Activated CD4-positive, alpha-beta memory T cell treated with anti-CD3 and anti-CD28 coated beads, Interleukin-2, amount 10 ng/mL, durations not matched to agents 7 days and 5 days (primary cell): ENCODE measurements around the gene SDR39U1. TPM values are rescaled to one million over a fixed set of nuclear protein-coding genes. Genes with fewer than 3 reads are reported as not detected.
A peak's percentile ranks its signal among the peaks of the same experiment; 100 is the strongest.

Source experiments
- CTCF ChIA-PET: fragments of 350-600 bp; sonication (Branson Sonifier 250); formaldehyde crosslinking; loops from one replicate; lab custom pipeline; 2021; ENCODE audit warnings: antibody characterized with exemption, inconsistent platforms; lab: Charles Lee
- POLR2A ChIA-PET: fragments of 350-600 bp; sonication (Branson Sonifier 250); formaldehyde crosslinking; loops from one replicate; lab custom pipeline; 2021; ENCODE audit warnings: antibody characterized with exemption; lab: Charles Lee
- DNase-seq: peaks from one replicate; pipeline ENCODE4 v3.0.0-alpha.2; 2020
- H3K27ac Mint-ChIP-seq: one replicate; pipeline ENCODE4 v1.8.0; 2021; ENCODE audit warnings: mild to moderate bottlenecking, mixed read lengths
- H3K27me3 Mint-ChIP-seq: one replicate; pipeline ENCODE4 v1.8.0; 2021; ENCODE audit warnings: mixed read lengths
- H3K36me3 Mint-ChIP-seq: one replicate; pipeline ENCODE4 v1.8.0; 2021; ENCODE audit warnings: low read depth, mixed read lengths
- H3K4me1 Mint-ChIP-seq: one replicate; pipeline ENCODE4 v1.8.0; 2021; ENCODE audit warnings: mixed read lengths
- H3K4me3 Mint-ChIP-seq: one replicate; pipeline ENCODE4 v1.8.0; 2021; ENCODE audit warnings: mild to moderate bottlenecking, mixed read lengths
- H3K9me3 Mint-ChIP-seq: one replicate; pipeline ENCODE4 v1.8.0; 2021; ENCODE audit warnings: mixed read lengths
- total RNA-seq, 2 experiments: library from RNA; stranded (reverse); gene quantifications; one replicate each; pipeline ENCODE4 v1.2.3, GENCODE V29; 2021

SDR39U1 gene
- total RNA-seq, 2 experiments from 2014 or later = 38.5 to 41.6 TPM

DNA sequence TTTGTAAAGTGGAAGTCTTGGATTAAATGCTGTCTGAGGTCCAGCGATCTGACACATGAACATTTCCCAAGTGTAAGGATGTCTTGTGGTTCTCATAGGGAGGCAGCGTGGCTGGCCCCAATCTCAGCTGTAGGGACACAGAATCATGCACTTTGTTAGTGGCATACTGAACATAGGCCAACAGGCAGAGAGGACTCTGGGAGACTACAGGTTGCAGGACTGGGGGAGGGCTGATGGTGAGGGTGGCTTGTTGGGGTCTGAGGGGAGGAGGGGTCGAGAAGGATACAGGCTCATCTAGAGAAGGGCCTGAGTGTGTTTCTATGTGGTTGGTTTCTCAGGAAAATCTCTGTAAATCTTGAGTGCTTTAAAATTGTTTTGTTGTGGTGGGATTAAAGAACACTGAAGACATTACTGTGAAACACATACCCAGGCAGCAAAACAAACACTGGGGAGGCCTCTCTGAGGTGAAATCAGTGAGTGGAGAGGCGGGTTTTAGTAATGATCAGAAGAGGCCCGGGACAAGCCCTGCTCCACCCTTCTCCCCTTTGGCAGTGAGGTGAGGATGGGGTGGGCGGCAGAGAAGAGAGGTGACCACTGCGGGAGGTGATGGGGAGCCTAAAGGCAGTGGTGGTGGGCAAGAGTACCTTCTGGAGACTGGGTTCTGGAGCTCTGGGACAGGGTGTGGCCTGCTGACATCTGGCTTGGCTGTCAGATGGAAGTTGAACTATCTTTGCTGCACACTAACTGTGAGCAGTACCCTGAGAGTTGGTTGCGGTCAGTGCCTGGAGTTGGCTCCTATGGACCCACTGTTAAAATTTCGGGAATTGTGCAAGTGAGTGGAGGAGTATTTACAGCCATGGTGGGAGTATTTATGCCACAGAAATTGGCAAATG, 40.5 kb downstream of the SDR39U1 start:
- POLR2A ChIA-PET = interaction anchor here (0.8 to 1.7 kb wide), 3 partner anchors 15 to 29 kb away, joined by 3 to 6 read pairs (median 4); no protein-coding TSS in a partner anchor
- no peak for DNase-seq
- Mint-ChIP-seq H3K9me3 (no peaks in the 10 kb centered on the region), H3K27ac (no peak overlapping the region), H3K27me3 (peaks cover 45% of the 10 kb centered on the region), H3K4me3 (no peak overlapping the region), H3K36me3 (no peaks in the 10 kb centered on the region), H3K4me1 (peaks cover 4% of the 10 kb centered on the region)
- CTCF ChIA-PET = interaction anchor here (1.0 to 1.3 kb wide), 3 partner anchors 29 to 69 kb away, joined by 3 to 4 read pairs (median 3); no protein-coding TSS in a partner anchor

DNA sequence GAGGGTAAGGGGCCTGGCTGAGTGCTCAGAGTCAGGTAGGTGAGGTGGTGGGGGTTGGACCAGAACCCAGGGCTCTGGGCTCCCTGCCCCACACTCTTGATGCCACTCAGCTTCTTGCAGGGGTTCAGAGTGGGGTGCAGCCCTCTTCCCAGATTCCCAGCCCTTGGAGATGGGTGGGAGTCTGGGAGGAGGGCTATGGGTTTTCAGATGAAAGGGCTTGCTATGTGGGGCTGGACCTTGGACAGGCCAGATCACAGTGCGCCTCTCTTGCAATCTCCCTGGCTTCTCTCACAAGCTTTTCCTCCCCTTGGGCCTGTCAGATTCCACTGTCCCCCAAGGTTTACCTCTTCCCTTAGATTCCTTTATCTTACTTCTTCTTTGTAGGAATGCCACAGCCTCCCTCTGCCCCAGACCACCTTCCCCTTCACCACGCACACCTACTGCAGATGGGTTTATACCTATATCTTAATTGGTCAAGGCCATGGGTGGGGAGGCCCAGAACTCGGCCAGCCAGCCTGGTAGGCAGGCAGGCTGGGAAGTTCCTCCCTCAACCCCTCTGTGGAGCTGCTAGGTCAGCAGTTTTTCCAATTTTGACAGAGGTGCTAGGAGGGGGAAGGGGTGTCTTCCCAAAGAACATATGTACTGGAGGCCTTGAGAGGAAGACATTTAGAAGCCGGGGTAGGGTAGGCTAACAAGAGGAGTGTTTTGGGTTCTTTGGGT, 42.4 kb downstream of the SDR39U1 start:
- peaks cover 7% of the 10 kb centered on the region for H3K4me1 Mint-ChIP-seq
- H3K4me3 Mint-ChIP-seq = no peak overlapping the region
- ChIA-PET CTCF (no interaction called here), POLR2A (interaction anchor here (1.4 kb wide), 1 partner anchor 31 kb away, joined by 6 read pairs; no protein-coding TSS in a partner anchor)
- no peak for DNase-seq
- no peak overlapping the region for H3K27ac Mint-ChIP-seq
- H3K36me3 Mint-ChIP-seq = no peaks in the 10 kb centered on the region
- H3K9me3 Mint-ChIP-seq = no peaks in the 10 kb centered on the region
- peaks cover 49% of the 10 kb centered on the region for H3K27me3 Mint-ChIP-seq

DNA sequence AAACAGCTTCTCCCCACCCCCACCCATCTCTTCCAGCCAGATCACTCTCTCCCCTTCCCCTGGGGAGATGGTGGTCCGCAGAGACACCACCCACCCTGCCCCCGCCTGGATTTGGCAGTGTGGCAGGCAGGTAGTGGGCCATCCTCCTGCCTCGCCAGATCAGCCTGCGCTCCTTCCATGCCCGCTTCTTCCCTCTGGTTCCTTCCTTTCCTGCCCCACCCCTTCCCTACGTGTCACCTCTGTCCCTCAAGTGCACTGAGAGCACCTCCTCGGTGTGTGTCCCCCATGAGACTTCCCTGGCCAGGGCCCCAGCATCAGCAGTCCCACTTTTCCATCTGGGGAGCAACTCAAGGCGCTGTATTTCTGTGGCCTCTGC, 43.1 kb downstream of the SDR39U1 start:
- ChIA-PET POLR2A (no interaction called here), CTCF (interaction anchor here (1.0 kb wide), 2 partner anchors 34 to 65 kb away, joined by 3 read pairs; no protein-coding TSS in a partner anchor)
- H3K4me3 Mint-ChIP-seq = peak overlapping the region; percentile 16
- no peaks in the 10 kb centered on the region for H3K36me3 Mint-ChIP-seq
- no peaks in the 10 kb centered on the region for H3K9me3 Mint-ChIP-seq
- DNase-seq = no peak
- H3K27me3 Mint-ChIP-seq = peaks cover 42% of the 10 kb centered on the region
- no peak overlapping the region for H3K27ac Mint-ChIP-seq
- H3K4me1 Mint-ChIP-seq = peaks cover 7% of the 10 kb centered on the region

DNA sequence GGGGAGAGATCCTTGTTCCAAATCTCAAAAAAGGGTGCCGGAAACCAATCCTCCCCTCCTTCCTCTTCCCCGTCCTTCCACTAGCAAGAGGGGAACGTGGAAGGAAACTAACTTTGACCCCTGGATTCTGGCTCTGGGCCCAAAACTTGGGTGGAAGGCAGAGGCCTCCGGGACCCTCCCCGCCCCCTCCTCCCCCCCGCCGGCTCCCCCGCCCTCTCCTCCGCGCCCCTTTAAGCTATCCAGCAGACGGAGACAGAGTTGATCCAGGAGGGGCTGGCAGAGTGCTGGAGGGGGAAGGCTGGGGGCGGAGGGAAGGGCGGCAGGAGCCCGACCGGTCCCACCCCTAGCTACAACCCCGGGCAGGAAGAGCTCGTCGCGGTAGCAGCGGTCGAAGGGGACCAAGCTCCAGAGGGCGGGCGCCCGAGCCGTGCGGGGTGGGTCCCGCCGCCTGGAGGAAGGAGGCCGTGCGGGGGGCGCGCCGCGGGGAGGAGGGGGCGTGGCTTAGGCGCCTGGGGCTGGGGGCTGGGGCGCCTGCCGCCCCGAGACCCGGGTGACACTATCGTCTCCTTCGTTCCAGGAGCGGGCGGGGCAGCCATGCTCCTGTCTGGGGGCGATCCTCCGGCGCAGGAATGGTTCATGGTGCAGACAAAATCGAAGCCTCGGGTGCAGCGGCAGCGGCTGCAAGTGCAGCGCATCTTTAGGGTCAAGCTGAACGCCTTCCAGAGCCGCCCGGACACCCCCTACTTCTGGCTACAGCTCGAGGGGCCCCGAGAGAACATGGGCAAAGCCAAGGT, 43.7 kb downstream of the SDR39U1 start, which contains the start of gene NYNRIN:
Gene NYNRIN, plus strand, starts transcription at position 351 of the 794 bp plus-strand sequence. Its CDS starts 244 bp downstream, at position 595.
- Mint-ChIP-seq H3K27me3 (peaks cover 39% of the 10 kb centered on the region), H3K4me3 (peak within 1 kb of the TSS; percentile 16), H3K27ac (no peak within 1 kb of the TSS), H3K9me3 (no peaks in the 10 kb centered on the region), H3K4me1 (peaks cover 7% of the 10 kb centered on the region), H3K36me3 (no peaks in the 10 kb centered on the region)
- ChIA-PET POLR2A (no interaction called here), CTCF (interaction anchor here (1.0 kb wide), 2 partner anchors 33 to 65 kb away, joined by 3 read pairs; no protein-coding TSS in a partner anchor)
- peak; percentile 38 for DNase-seq

DNA sequence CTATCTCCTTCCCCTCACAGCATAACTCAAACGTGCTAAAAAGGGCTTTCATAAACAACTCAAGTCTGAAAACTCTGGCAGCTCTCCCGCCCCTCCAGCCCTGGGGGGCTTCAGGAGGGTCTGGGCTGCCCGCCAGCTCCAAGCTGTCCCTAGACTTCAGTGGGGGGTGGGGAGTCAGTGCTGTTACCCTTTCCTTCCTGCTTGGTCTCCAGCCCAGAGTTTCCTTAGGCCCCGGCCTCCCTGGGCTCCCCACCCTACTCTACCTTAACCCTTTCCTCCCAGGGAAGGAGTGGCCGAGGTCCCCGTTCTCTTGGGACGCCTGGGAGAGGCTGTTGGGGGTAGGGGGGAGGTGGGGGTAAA, 44.3 kb downstream of the SDR39U1 start:
- Mint-ChIP-seq H3K27ac (no peak overlapping the region), H3K9me3 (no peaks in the 10 kb centered on the region), H3K36me3 (no peaks in the 10 kb centered on the region), H3K4me1 (peaks cover 7% of the 10 kb centered on the region), H3K4me3 (no peak overlapping the region), H3K27me3 (peaks cover 34% of the 10 kb centered on the region)
- CTCF ChIA-PET = interaction anchor here (1.0 kb wide), 2 partner anchors 33 to 64 kb away, joined by 3 read pairs; no protein-coding TSS in a partner anchor
- DNase-seq = no peak
- POLR2A ChIA-PET = no interaction called here

DNA sequence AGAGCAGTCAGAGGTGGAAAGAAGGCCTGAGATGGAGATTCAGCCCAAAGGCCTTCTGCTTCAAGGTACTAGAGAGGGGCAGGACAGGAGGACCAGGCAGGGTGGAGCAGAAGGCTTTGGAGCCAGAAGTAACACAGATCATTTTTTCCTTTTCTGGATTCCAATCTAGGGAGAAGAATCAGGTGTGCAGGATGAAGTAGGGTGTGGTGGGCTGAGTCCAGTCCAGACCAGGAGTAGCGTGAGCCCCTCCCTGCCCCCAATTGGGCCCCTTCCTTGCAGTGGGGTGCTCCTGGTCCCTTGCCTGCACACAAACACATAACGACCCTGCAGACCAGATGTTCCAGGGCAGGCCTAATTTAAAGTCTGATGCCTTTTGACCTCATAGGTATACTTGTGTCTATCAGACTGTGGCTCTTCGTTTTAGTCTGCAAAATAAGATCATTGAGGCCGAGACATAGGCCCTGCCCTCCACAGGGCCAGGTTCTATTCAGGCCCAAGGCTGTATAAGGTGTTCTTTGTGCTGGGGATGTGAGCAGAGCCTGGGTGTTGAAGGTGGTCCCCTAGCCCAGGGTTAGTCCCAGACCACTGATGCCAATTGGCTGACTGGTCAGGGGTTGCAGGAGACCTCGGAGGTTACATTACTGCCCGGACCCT, 44.8 kb downstream of the SDR39U1 start:
- Mint-ChIP-seq H3K36me3 (no peaks in the 10 kb centered on the region), H3K4me1 (peaks cover 7% of the 10 kb centered on the region), H3K27me3 (peaks cover 29% of the 10 kb centered on the region), H3K27ac (no peak overlapping the region), H3K9me3 (no peaks in the 10 kb centered on the region), H3K4me3 (no peak overlapping the region)
- CTCF ChIA-PET = interaction anchor here (0.6 kb wide), 1 partner anchor 9 kb away, joined by 3 read pairs; no protein-coding TSS in a partner anchor
- POLR2A ChIA-PET = no interaction called here
- DNase-seq = no peak

DNA sequence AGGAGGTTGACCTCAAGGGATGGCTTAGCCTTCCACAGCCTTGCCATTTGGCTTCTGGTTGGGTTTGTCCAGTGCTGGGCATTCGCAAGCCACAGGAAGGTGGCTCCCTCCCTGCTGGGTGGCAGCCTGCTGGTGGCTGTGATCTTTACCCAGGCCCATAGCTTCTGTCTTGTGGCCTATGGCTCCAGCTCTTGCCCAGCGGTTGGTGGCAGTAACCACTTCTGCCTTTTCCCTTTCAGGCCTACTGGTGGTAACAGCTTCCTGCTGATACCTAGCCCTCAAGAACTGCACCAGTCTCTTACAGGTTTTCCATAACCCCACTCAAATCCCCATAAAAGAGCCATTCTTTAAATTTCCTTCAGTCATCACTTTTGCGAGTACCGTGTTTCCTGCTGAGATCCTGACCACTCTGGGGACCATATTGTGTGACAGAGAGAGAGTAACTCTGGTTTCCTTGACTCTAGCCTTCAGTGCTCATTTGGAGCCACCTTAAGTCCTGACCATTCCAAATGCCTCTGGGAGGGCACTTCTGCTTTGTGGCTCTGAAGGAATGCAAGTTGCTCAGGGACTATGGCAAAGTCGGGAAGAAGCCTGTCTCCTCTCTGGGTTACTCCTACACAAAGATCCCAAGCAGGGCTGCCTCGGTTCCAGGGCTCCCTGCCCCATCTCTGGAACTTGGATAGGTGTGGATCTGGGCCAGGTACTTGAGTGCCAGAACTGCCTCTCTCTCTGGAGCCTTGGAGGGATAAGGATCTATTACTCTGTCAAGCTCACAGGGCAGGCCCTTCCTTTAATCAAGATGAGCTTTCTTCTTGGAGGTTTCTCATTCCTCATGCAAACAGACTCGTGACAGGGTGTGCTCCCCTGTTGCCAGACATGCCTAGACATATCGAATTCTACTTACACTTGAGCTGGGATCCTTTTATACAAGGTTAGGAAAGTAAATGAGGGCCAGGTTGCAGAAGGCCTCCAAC, 46.7 kb downstream of the SDR39U1 start:
- H3K36me3 Mint-ChIP-seq = no peaks in the 10 kb centered on the region
- H3K27me3 Mint-ChIP-seq = peaks cover 28% of the 10 kb centered on the region
- H3K9me3 Mint-ChIP-seq = no peaks in the 10 kb centered on the region
- H3K27ac Mint-ChIP-seq = no peak overlapping the region
- peaks cover 7% of the 10 kb centered on the region for H3K4me1 Mint-ChIP-seq
- no peak for DNase-seq
- CTCF ChIA-PET = interaction anchor here (0.6 to 1.6 kb wide), 2 partner anchors 62 to 1408 kb away, joined by 3 to 7 read pairs; no protein-coding TSS in a partner anchor
- POLR2A ChIA-PET = interaction anchor here (1.8 kb wide), 1 partner anchor 28 kb away, joined by 4 read pairs; no protein-coding TSS in a partner anchor
- no peak overlapping the region for H3K4me3 Mint-ChIP-seq

DNA sequence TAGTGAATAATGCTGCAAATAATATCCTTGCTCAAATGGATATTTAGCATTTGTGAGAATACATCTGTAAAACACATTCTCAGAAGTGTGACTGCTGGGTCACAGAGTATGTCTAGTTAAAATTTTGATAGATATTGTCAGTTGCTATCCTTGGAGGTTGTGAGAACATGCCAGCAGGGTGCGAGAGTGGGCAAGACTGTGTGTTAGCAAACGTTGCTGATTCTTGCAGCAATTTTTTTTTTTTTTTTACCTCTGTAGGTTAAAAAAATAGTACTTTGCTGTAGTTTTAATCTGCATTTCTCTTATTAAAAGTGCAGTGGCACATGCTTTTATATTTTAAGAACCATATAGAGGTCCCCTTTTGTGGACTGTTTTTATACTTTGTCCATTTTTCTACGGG, 48.3 kb downstream of the SDR39U1 start:
- H3K9me3 Mint-ChIP-seq = no peaks in the 10 kb centered on the region
- no peak overlapping the region for H3K4me3 Mint-ChIP-seq
- POLR2A ChIA-PET = interaction anchor here (1.1 kb wide), 1 partner anchor 10 kb away, joined by 3 read pairs; no protein-coding TSS in a partner anchor
- CTCF ChIA-PET = no interaction called here
- H3K27ac Mint-ChIP-seq = no peak overlapping the region
- H3K27me3 Mint-ChIP-seq = peaks cover 22% of the 10 kb centered on the region
- peaks cover 5% of the 10 kb centered on the region for H3K4me1 Mint-ChIP-seq
- no peak for DNase-seq
- no peaks in the 10 kb centered on the region for H3K36me3 Mint-ChIP-seq

DNA sequence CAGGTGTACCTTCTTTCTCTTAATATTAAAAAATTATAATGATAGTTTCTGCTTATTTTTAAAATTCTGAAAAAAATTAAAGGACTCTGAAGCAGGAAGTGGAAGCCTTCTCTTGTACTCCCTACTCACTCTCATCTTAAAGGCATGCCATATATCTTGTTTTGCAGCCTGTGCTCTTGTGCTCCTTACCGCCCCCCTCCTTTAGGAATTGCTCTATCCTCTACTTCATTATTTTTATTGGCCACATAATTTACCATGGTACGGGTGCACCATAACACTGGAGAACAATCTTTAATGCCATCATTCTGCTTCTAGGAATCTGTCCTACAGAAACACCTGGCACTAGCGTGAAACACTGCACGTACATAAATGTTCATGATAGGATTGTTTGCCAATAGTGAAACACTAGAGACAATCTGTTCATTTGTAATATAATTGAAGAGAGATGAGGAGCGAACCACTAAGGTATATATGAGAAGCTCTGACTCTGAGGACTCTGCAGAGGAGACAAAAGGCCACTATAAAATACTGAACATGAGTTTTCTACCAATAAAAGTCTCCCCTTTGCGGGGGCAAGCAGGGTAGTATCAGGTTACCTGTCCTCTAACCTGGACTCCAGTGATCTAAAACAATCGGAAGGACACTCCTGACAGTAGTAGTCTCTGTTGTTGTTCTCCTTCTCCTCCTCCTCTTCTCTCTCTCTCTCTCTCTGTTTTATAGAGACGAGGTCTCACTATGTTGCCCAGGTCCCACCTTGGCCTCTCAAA, 50.1 kb downstream of the SDR39U1 start:
- Mint-ChIP-seq H3K4me3 (no peak overlapping the region), H3K27ac (no peak overlapping the region), H3K27me3 (peaks cover 38% of the 10 kb centered on the region), H3K4me1 (peaks cover 4% of the 10 kb centered on the region), H3K9me3 (no peaks in the 10 kb centered on the region), H3K36me3 (no peaks in the 10 kb centered on the region)
- DNase-seq = no peak
- ChIA-PET CTCF (interaction anchor here (0.9 kb wide), 1 partner anchor 39 kb away, joined by 4 read pairs; no protein-coding TSS in a partner anchor), POLR2A (no interaction called here)

DNA sequence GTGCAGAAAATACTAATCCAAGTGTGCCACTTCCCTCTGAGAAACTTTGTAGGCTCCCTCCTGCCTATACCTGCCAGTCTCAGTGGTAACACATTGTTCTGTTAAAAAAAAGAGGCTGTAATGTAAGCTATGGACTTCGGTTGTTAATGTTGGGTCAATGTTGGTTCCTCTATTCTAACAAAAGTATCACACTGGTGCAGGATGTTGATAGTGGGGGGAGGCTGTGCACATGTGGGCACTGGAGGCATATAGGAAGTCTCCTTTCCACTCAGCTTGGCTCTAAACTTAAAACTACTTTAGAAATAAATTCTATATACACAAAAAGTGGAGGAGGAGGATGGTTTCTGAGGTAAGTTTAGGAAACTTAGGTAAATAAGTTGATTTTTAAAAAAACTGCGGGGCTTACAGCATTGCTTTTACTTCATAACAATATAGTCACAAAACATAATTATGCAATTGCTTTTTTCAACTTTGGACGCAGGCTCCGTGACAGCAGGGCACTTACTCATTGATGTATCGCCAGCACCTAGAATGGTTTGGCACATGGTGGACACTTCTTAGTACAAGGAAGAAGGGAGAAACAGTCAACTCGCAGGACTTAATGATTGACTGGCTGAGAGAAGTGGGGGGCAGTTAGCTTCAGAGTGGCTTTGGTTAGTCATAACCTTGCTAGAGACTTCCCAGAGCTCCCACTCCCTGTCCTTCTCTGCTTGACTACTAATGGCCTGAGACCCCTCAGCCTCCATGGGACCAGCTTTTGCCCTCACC, 51.7 kb downstream of the SDR39U1 start:
- POLR2A ChIA-PET = no interaction called here

More for the DNA sequence above, 51.7 kb downstream of the SDR39U1 start:
- CTCF ChIA-PET = interaction anchor here (0.6 kb wide), 1 partner anchor 23 kb away, joined by 3 read pairs; no protein-coding TSS in a partner anchor
- no peak overlapping the region for H3K4me3 Mint-ChIP-seq
- no peak for DNase-seq
- H3K36me3 Mint-ChIP-seq = no peaks in the 10 kb centered on the region
- H3K4me1 Mint-ChIP-seq = peaks cover 3% of the 10 kb centered on the region
- H3K27ac Mint-ChIP-seq = no peak overlapping the region
- no peaks in the 10 kb centered on the region for H3K9me3 Mint-ChIP-seq
- peaks cover 35% of the 10 kb centered on the region for H3K27me3 Mint-ChIP-seq
